Esophagus squamous epithelium (tissue), 5 donors: ENCODE results near the gene RCSD1. TPM values are rescaled to one million over a fixed set of nuclear protein-coding genes. Genes with fewer than 3 reads are reported as not detected.

ENCODE experiments used
- DNase-seq: peaks from one replicate; lab custom pipeline; 2025; lab: John Stamatoyannopoulos, UW
- H3K27ac ChIP-seq, 4 donors: fragments of 200-600 bp; sonication (generic); one replicate each; pipeline ENCODE4 v1.5.1; 2016 to 2019; ENCODE audit warnings: mild to moderate bottlenecking in 1 of 4
- H3K27me3 ChIP-seq, 4 donors: fragments of 200-600 bp; sonication (generic); 1 replicate in 3 of 4; 2 replicates in 1 of 4; pipeline versions ENCODE4 v1.5.1 to v1.6.0; 2017 to 2021; ENCODE audit warnings: antibody characterized with exemption in 1 of 4
- H3K36me3 ChIP-seq, 3 donors: fragments of 200-600 bp; sonication (generic); one replicate each; pipeline ENCODE4 v1.5.1; 2016 to 2019
- H3K4me1 ChIP-seq, 3 donors: fragments of 200-600 bp; sonication (generic); one replicate each; pipeline ENCODE4 v1.5.1; 2017 to 2019
- H3K4me3 ChIP-seq, 4 donors: fragments of 200-600 bp; sonication (generic); 1 replicate in 3 of 4; 2 replicates in 1 of 4; pipeline ENCODE4 v1.5.1; 2016 to 2019; ENCODE audit warnings: mild to moderate bottlenecking in 2 of 4, moderate library complexity in 1 of 4
- H3K9me3 ChIP-seq, 3 donors: fragments of 200-600 bp; sonication (generic); one replicate each; pipeline ENCODE4 v1.5.1; 2016 to 2019
- POLR2A ChIP-seq, 4 donors: fragments of 450-650 bp; IDR thresholded peaks; one replicate each; pipeline ENCODE4 v1.6.1; 2017; ENCODE audit warnings: antibody characterized with exemption in 4 of 4, mild to moderate bottlenecking in 4 of 4, moderate library complexity in 3 of 4
- WGBS, 2 donors: methylation state at CpG; one replicate each; pipeline ENCODE4 v1.1.5; 2018; 5-methylcytosine and 5-hydroxymethylcytosine counted together
- intact Hi-C: fragments of 100-400 bp; cut with DNase I; formaldehyde crosslinking; loops from one replicate; pipeline ENCODE4 v1.15.0; 2022
- total RNA-seq, 4 donors: library from RNA; depleted of rRNA; stranded (reverse); fragments of >200 nt; gene quantifications; one replicate each; pipeline ENCODE4 v1.1.0, GENCODE V29; 2016
- TF ChIP-seq, protein P1 (sequence below), 6 experiments: fragments of 450-650 bp in 4 of 6; fragments of 200-600 bp in 2 of 6; sonication (generic) in 2 of 6; IDR thresholded peaks; one replicate each; pipeline ENCODE4 v1.5.1; 2016 to 2019; ENCODE audit warnings: antibody characterized with exemption in 6 of 6, mild to moderate bottlenecking in 4 of 6, moderate library complexity in 4 of 6
- donor health status: DM: yes; HTN: yes; CAD: no.

Gene RCSD1
- total RNA-seq, 4 donors from 2014 or later: 1.2 to 17.7 (median 3.4) TPM

DNA sequence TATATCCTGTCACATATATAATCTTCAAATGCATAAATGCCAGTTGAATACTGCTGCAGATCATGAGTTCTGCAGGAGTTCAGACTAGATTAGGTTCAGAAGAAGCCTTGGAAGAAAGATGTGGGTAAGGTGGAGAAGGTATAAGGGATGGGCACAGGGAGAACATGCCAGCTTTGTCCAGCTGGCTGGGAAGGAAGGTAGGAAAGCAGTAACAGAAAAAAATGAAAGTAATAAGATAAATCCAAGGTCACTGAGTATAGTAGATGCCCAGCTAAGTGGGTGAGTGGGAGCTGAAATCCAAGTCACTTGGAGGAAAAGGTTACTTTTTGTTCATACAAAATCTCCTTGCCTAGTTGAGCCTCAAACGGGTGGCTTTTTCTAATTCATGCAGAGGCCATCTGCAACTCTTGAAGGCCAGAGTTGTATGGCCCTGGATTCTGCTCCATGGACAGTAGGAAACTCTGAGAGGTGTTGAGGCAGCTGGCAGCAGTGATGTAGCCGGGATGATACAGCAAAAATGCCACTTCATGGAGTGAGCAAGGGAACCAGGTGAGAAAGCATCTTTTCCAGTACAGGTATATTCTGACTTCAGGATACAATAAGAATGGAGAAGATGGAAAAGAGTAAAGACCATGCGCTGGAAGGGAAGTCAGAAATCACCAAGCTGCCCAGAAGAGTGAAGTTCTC is 3.4 kb downstream of the RCSD1 start:
- H3K36me3 ChIP-seq: no peaks in the 10 kb centered on the region

DNA sequence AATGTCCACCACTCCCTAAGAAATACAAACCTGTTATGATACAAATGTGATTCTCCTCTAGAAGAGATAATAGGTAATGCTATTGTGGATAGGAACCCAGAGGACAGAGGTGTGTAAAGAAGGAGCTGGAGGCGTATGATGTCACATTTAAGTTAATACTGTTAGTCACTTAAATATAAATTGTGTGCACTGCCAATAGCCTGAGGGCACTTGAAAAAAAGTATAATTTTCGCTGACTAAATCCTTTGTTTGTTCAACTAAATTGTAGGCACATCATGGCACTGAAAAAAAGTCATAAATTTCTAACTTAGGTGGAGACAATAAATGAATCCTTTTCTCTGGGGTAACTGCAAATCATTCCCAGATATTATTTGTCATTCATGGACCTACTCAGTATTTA is 4.4 kb downstream of the RCSD1 start:
- Histone ChIP-seq H3K27me3 (peaks cover 0 to 36% (median 0%) of the 10 kb centered on the region in 4 donors), H3K4me3 (no peak overlapping the region), H3K4me1 (peaks cover 10 to 70% (median 20%) of the 10 kb centered on the region in 3 donors), H3K9me3 (no peaks in the 10 kb centered on the region), H3K27ac (peak overlapping the region in 1 of 4 donors; percentile 25), H3K36me3 (no peaks in the 10 kb centered on the region)
- DNase-seq: no peak
- 44 to 63% methylated on average over 2 of the region's 2 CpGs for WGBS, 2 donors
- intact Hi-C loops: no loop called here
- TF ChIP-seq, protein P1, sequence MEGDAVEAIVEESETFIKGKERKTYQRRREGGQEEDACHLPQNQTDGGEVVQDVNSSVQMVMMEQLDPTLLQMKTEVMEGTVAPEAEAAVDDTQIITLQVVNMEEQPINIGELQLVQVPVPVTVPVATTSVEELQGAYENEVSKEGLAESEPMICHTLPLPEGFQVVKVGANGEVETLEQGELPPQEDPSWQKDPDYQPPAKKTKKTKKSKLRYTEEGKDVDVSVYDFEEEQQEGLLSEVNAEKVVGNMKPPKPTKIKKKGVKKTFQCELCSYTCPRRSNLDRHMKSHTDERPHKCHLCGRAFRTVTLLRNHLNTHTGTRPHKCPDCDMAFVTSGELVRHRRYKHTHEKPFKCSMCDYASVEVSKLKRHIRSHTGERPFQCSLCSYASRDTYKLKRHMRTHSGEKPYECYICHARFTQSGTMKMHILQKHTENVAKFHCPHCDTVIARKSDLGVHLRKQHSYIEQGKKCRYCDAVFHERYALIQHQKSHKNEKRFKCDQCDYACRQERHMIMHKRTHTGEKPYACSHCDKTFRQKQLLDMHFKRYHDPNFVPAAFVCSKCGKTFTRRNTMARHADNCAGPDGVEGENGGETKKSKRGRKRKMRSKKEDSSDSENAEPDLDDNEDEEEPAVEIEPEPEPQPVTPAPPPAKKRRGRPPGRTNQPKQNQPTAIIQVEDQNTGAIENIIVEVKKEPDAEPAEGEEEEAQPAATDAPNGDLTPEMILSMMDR (IDR thresholded peaks at IDR 0.05): no peak
- TF ChIP-seq POLR2A (IDR thresholded peaks at IDR 0.05): no peak

More for the DNA sequence above, 3.4 kb downstream of the RCSD1 start:
- Histone ChIP-seq H3K9me3 (no peaks in the 10 kb centered on the region), H3K27ac (peak overlapping the region in 3 of 4 donors; percentile 12 to 92 (median 12)), H3K4me3 (no peak overlapping the region), H3K27me3 (peaks cover 0 to 44% (median 0%) of the 10 kb centered on the region in 4 donors), H3K4me1 (peaks cover 10 to 80% (median 27%) of the 10 kb centered on the region in 3 donors)
- WGBS, 2 donors: 81 to 90% methylated on average over 3 of the region's 3 CpGs
- intact Hi-C loops: no loop called here
- no peak for TF ChIP-seq POLR2A (IDR thresholded peaks at IDR 0.05)
- TF ChIP-seq, protein P1 (IDR thresholded peaks at IDR 0.05): no peak
- no peak for DNase-seq

- peaks cover 4 to 63% (median 17%) of the 10 kb centered on the region in 3 donors for H3K4me1 ChIP-seq
- TF ChIP-seq POLR2A (IDR thresholded peaks at IDR 0.05): no peak
- TF ChIP-seq, protein P1 (IDR thresholded peaks at IDR 0.05): no peak
These were observed 5.2 kb downstream of the RCSD1 start for GRCh38 chr1:167635156-167635648.

DNA sequence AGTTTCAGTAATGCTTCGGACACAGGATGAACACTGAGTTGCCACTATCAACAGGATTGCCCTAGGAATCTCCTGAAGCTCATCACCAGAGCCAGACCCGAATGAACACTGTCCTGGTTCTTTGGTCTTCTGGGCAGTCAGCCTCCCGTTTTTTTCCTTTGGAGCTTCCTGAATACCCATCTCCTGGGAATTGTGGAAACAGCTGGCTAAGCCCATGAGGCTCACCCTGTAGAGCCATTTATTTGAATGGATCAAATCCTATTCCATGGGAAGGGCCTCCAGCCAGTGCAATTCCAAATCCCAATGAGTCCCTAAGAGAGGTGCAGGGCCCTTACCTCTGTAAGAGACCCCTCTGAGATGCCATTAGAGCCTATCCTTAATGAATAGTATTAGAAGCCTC is 5.9 kb downstream of the RCSD1 start:
- Histone ChIP-seq H3K36me3 (no peaks in the 10 kb centered on the region), H3K4me3 (no peak overlapping the region), H3K27me3 (peaks cover 0 to 21% (median 0%) of the 10 kb centered on the region in 4 donors), H3K4me1 (peaks cover 4 to 58% (median 17%) of the 10 kb centered on the region in 3 donors), H3K27ac (peak overlapping the region in 1 of 4 donors; percentile 50), H3K9me3 (no peaks in the 10 kb centered on the region)
- intact Hi-C loops: no loop called here
- DNase-seq: no peak
- TF ChIP-seq POLR2A (IDR thresholded peaks at IDR 0.05): no peak
- TF ChIP-seq, protein P1 (IDR thresholded peaks at IDR 0.05): no peak
- whole genome bisulfite sequencing, 2 donors: 56 to 84% methylated on average over 3 of the region's 3 CpGs

More at GRCh38 chr1:167635156-167635648, 5.2 kb downstream of the RCSD1 start:
- DNase-seq: no peak
- no peaks in the 10 kb centered on the region for H3K9me3 ChIP-seq
- 67 to 71% methylated on average over 14 to 19 of the region's 19 CpGs for WGBS, 2 donors
- intact Hi-C loops: no loop called here
- no peak overlapping the region for H3K4me3 ChIP-seq
- peak overlapping the region in 2 of 4 donors; percentile 37 to 50 for H3K27ac ChIP-seq
- no peaks in the 10 kb centered on the region for H3K36me3 ChIP-seq
- H3K27me3 ChIP-seq: peaks cover 0 to 28% (median 0%) of the 10 kb centered on the region in 4 donors

DNA sequence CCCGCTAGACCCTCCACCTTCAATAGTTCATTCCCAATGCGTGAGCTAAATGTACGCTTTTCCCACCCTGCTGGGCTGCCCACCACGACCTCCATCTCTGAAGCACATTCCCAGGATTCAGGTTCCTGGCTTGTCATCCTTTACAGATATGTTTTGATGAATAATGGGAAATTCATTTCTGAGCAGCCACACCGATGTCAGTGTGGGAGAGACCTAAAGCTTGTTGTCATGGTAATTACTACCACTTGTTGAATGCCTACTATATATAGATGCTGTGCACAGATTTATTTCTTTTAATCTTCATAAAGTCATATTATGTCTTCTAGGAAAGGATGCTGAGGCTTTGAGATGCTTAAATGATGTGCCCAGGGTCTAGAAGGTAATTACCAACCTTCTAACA is 8.0 kb downstream of the RCSD1 start:
- no peaks in the 10 kb centered on the region for H3K9me3 ChIP-seq
- WGBS, 2 donors: 62 to 74% methylated on average over 5 of the region's 5 CpGs
- TF ChIP-seq, protein P1 (IDR thresholded peaks at IDR 0.05): no peak
- no peak for TF ChIP-seq POLR2A (IDR thresholded peaks at IDR 0.05)
- DNase-seq: no peak
- H3K27ac ChIP-seq: no peak overlapping the region
- H3K36me3 ChIP-seq: no peaks in the 10 kb centered on the region
- peaks cover 0 to 17% (median 0%) of the 10 kb centered on the region in 4 donors for H3K27me3 ChIP-seq
- intact Hi-C loops: no loop called here
- peaks cover 4 to 53% (median 17%) of the 10 kb centered on the region in 3 donors for H3K4me1 ChIP-seq
- H3K4me3 ChIP-seq: no peak overlapping the region
